ENCODE measurements around the gene PRDM2. TPM values are rescaled to one million over a fixed set of nuclear protein-coding genes. Genes with fewer than 3 reads are reported as not detected.

PRDM2 gene
- total RNA-seq, 1 donor: 12.7 TPM

- H3K9me3 ChIP-seq (ENCODE audit: low read depth, low read length): no peaks in the 10 kb centered on the region
- no peak overlapping the region for H3K4me3 ChIP-seq (ENCODE audit: insufficient read depth, low read length)
- no peak for TF ChIP-seq CTCF (IDR thresholded peaks at IDR 0.05; ENCODE audit: extremely low read depth, low read depth, low read length)
Observed at GRCh38 chr1:13826009-13826408, 126.0 kb downstream of the PRDM2 start.

GRCh38 chr1:13826591-13826990 lies 126.6 kb downstream of the PRDM2 start:
- Histone ChIP-seq H2AFZ (ENCODE audit: low read length) (no peak overlapping the region), H4K20me1 (ENCODE audit: insufficient read depth, low read length) (peaks cover 3% of the 10 kb centered on the region), H3K4me1 (ENCODE audit: insufficient read depth, low read length) (no peaks in the 10 kb centered on the region), H3K9me3 (ENCODE audit: low read depth, low read length) (no peaks in the 10 kb centered on the region), H3K4me2 (ENCODE audit: insufficient read depth, low read length) (no peak overlapping the region), H3K27me3 (ENCODE audit: insufficient read depth, low read length) (no peaks in the 10 kb centered on the region), H3K27ac (ENCODE audit: low read depth, low read length) (no peak overlapping the region), H3K4me3 (ENCODE audit: insufficient read depth, low read length) (no peak overlapping the region), H3K36me3 (ENCODE audit: insufficient read depth, low read length) (no peaks in the 10 kb centered on the region), H3K79me2 (ENCODE audit: insufficient read depth, low read length) (no peaks in the 10 kb centered on the region)
- DNase-seq (ENCODE audit: insufficient read length, low spot score, missing footprints): no peak
- no peak for TF ChIP-seq CTCF (IDR thresholded peaks at IDR 0.05; ENCODE audit: extremely low read depth, low read depth, low read length)

More at GRCh38 chr1:13826009-13826408, 126.0 kb downstream of the PRDM2 start:
- Histone ChIP-seq H3K27ac (ENCODE audit: low read depth, low read length) (no peak overlapping the region), H3K4me1 (ENCODE audit: insufficient read depth, low read length) (no peaks in the 10 kb centered on the region), H2AFZ (ENCODE audit: low read length) (no peak overlapping the region), H4K20me1 (ENCODE audit: insufficient read depth, low read length) (peaks cover 3% of the 10 kb centered on the region), H3K36me3 (ENCODE audit: insufficient read depth, low read length) (no peaks in the 10 kb centered on the region), H3K4me2 (ENCODE audit: insufficient read depth, low read length) (no peak overlapping the region), H3K79me2 (ENCODE audit: insufficient read depth, low read length) (no peaks in the 10 kb centered on the region), H3K27me3 (ENCODE audit: insufficient read depth, low read length) (no peaks in the 10 kb centered on the region)
- no peak for DNase-seq (ENCODE audit: insufficient read length, low spot score, missing footprints)

GRCh38 chr1:13828454-13829151 lies 128.6 kb downstream of the PRDM2 start:
- Histone ChIP-seq H3K4me1 (ENCODE audit: insufficient read depth, low read length) (no peaks in the 10 kb centered on the region), H2AFZ (ENCODE audit: low read length) (no peak overlapping the region), H3K36me3 (ENCODE audit: insufficient read depth, low read length) (no peaks in the 10 kb centered on the region), H3K4me3 (ENCODE audit: insufficient read depth, low read length) (no peak overlapping the region), H4K20me1 (ENCODE audit: insufficient read depth, low read length) (peaks cover 3% of the 10 kb centered on the region), H3K9me3 (ENCODE audit: low read depth, low read length) (no peaks in the 10 kb centered on the region), H3K27me3 (ENCODE audit: insufficient read depth, low read length) (no peaks in the 10 kb centered on the region), H3K4me2 (ENCODE audit: insufficient read depth, low read length) (no peak overlapping the region), H3K79me2 (ENCODE audit: insufficient read depth, low read length) (no peaks in the 10 kb centered on the region), H3K27ac (ENCODE audit: low read depth, low read length) (no peak overlapping the region)
- no peak for DNase-seq (ENCODE audit: insufficient read length, low spot score, missing footprints)
- peak; percentile 46 for TF ChIP-seq CTCF (IDR thresholded peaks at IDR 0.05; ENCODE audit: extremely low read depth, low read depth, low read length)

- H3K79me2 ChIP-seq (ENCODE audit: insufficient read depth, low read length): no peaks in the 10 kb centered on the region
- H3K36me3 ChIP-seq (ENCODE audit: insufficient read depth, low read length): no peaks in the 10 kb centered on the region
- H3K4me1 ChIP-seq (ENCODE audit: insufficient read depth, low read length): no peaks in the 10 kb centered on the region
- H3K9me3 ChIP-seq (ENCODE audit: low read depth, low read length): no peaks in the 10 kb centered on the region
- H3K27ac ChIP-seq (ENCODE audit: low read depth, low read length): no peak overlapping the region
- H4K20me1 ChIP-seq (ENCODE audit: insufficient read depth, low read length): peaks cover 3% of the 10 kb centered on the region
- H3K27me3 ChIP-seq (ENCODE audit: insufficient read depth, low read length): no peaks in the 10 kb centered on the region
- no peak overlapping the region for H3K4me2 ChIP-seq (ENCODE audit: insufficient read depth, low read length)
- DNase-seq (ENCODE audit: insufficient read length, low spot score, missing footprints): no peak
- no peak for TF ChIP-seq CTCF (IDR thresholded peaks at IDR 0.05; ENCODE audit: extremely low read depth, low read depth, low read length)
- no peak overlapping the region for H3K4me3 ChIP-seq (ENCODE audit: insufficient read depth, low read length)
- H2AFZ ChIP-seq (ENCODE audit: low read length): no peak overlapping the region
Observed at GRCh38 chr1:13829152-13829769, 129.3 kb downstream of the PRDM2 start.

Measured in osteoblast (primary cell).